Osteoblast (primary cell): Measurements from ENCODE around the gene RYR3. TPM values are rescaled to one million over a fixed set of nuclear protein-coding genes. Genes with fewer than 3 reads are reported as not detected.

Experiments used
- DNase-seq: peaks from one replicate; pipeline ENCODE4 v3.0.0; 2011; ENCODE audit warnings: low spot score, mixed read lengths; ENCODE audit not compliant: insufficient read length; ENCODE audit errors: missing footprints
- H2AFZ ChIP-seq: 2 replicates; pipeline ENCODE4 v1.6.0; 2011; ENCODE audit warnings: mild to moderate bottlenecking, low read length
- H3K27ac ChIP-seq: 2 replicates; pipeline ENCODE4 v1.5.1; 2011; ENCODE audit warnings: mild to moderate bottlenecking, low read depth, low read length, moderate library complexity
- H3K27me3 ChIP-seq: 2 replicates; pipeline ENCODE4 v1.6.0; 2012; ENCODE audit warnings: mild to moderate bottlenecking, control low read depth, inconsistent platforms, low read length, moderate library complexity; ENCODE audit not compliant: insufficient read depth
- H3K36me3 ChIP-seq: 2 replicates; pipeline ENCODE4 v1.5.1; 2011; ENCODE audit warnings: mild to moderate bottlenecking, low read length, control low read depth, moderate library complexity; ENCODE audit not compliant: insufficient read depth
- H3K4me1 ChIP-seq: 2 replicates; pipeline ENCODE4 v1.5.1; 2011; ENCODE audit warnings: mild to moderate bottlenecking, low read length, control low read depth, moderate library complexity; ENCODE audit not compliant: insufficient read depth
- H3K4me2 ChIP-seq: 2 replicates; pipeline ENCODE4 v1.6.0; 2011; ENCODE audit warnings: mild to moderate bottlenecking, low read length; ENCODE audit not compliant: insufficient read depth
- H3K4me3 ChIP-seq: fragments of 200-600 bp; sonication (generic); 3 replicates; pipeline ENCODE4 v1.5.1; 2012; ENCODE audit warnings: mild to moderate bottlenecking, low read length, inconsistent platforms; ENCODE audit not compliant: insufficient read depth
- H3K79me2 ChIP-seq: 2 replicates; pipeline ENCODE4 v1.6.0; 2012; ENCODE audit warnings: mild to moderate bottlenecking, low read length, control low read depth, inconsistent platforms; ENCODE audit not compliant: insufficient read depth
- H3K9me3 ChIP-seq: 2 replicates; pipeline ENCODE4 v1.5.1; 2011; ENCODE audit warnings: low read depth, low read length, control low read depth
- H4K20me1 ChIP-seq: 2 replicates; pipeline ENCODE4 v1.6.0; 2012; ENCODE audit warnings: mild to moderate bottlenecking, low read length, control low read depth; ENCODE audit not compliant: insufficient read depth
- CTCF ChIP-seq: IDR thresholded peaks from 2 replicates; pipeline ENCODE4 v1.5.1; 2011; ENCODE audit warnings: mild to moderate bottlenecking, low read depth, low read length, moderate library complexity; ENCODE audit errors: extremely low read depth
- total RNA-seq: library from RNA; depleted of rRNA; stranded (reverse); fragments of >200 nt; gene quantifications from 2 replicates; pipeline ENCODE4 v1.2.3, GENCODE V29; 2012

Gene RYR3
- total RNA-seq, 1 donor: not detected

- TF ChIP-seq CTCF: no peak
- H3K9me3 ChIP-seq: no peaks in the 10 kb centered on the region
- no peaks in the 10 kb centered on the region for H4K20me1 ChIP-seq
- H3K4me1 ChIP-seq: no peaks in the 10 kb centered on the region
- peaks cover 2% of the 10 kb centered on the region for H3K27me3 ChIP-seq
- H3K4me3 ChIP-seq: no peak overlapping the region
- H3K36me3 ChIP-seq: no peaks in the 10 kb centered on the region
- H2AFZ ChIP-seq: no peak overlapping the region
- H3K27ac ChIP-seq: no peak overlapping the region
- H3K79me2 ChIP-seq: no peaks in the 10 kb centered on the region
- DNase-seq: no peak
- no peak overlapping the region for H3K4me2 ChIP-seq
These were observed 140.6 kb downstream of the RYR3 start for GRCh38 chr15:33451385-33451784.

- H4K20me1 ChIP-seq: no peaks in the 10 kb centered on the region
- no peak for TF ChIP-seq CTCF
- H3K4me1 ChIP-seq: no peaks in the 10 kb centered on the region
- no peak overlapping the region for H3K4me3 ChIP-seq
- no peaks in the 10 kb centered on the region for H3K9me3 ChIP-seq
- H3K4me2 ChIP-seq: no peak overlapping the region
- peaks cover under 1% of the 10 kb centered on the region for H3K27me3 ChIP-seq
- H3K36me3 ChIP-seq: no peaks in the 10 kb centered on the region
- no peak overlapping the region for H3K27ac ChIP-seq
- no peak for DNase-seq
- H2AFZ ChIP-seq: no peak overlapping the region
- no peaks in the 10 kb centered on the region for H3K79me2 ChIP-seq
These were observed 143.0 kb downstream of the RYR3 start for GRCh38 chr15:33453761-33454160.

- H3K4me1 ChIP-seq: no peaks in the 10 kb centered on the region
- no peaks in the 10 kb centered on the region for H3K79me2 ChIP-seq
- no peaks in the 10 kb centered on the region for H3K36me3 ChIP-seq
- H3K27ac ChIP-seq: no peak overlapping the region
- no peaks in the 10 kb centered on the region for H4K20me1 ChIP-seq
- no peak for TF ChIP-seq CTCF
- H3K4me3 ChIP-seq: no peak overlapping the region
- no peak overlapping the region for H3K4me2 ChIP-seq
- no peak overlapping the region for H2AFZ ChIP-seq
- H3K27me3 ChIP-seq: no peaks in the 10 kb centered on the region
- no peak for DNase-seq
- H3K9me3 ChIP-seq: no peaks in the 10 kb centered on the region
These were observed 143.6 kb downstream of the RYR3 start for GRCh38 chr15:33454346-33454745.

GRCh38 chr15:33454996-33455395, 144.2 kb downstream of the RYR3 start:
- Histone ChIP-seq H3K9me3 (no peaks in the 10 kb centered on the region), H3K4me3 (no peak overlapping the region), H2AFZ (no peak overlapping the region), H3K27me3 (no peaks in the 10 kb centered on the region), H3K27ac (no peak overlapping the region), H4K20me1 (no peaks in the 10 kb centered on the region), H3K4me1 (no peaks in the 10 kb centered on the region), H3K36me3 (no peaks in the 10 kb centered on the region), H3K4me2 (no peak overlapping the region), H3K79me2 (no peaks in the 10 kb centered on the region)
- no peak for TF ChIP-seq CTCF
- DNase-seq: no peak
